SJSA1 (cell line): ENCODE results near the gene GNPTG. TPM values are rescaled to one million over a fixed set of nuclear protein-coding genes. Genes with fewer than 3 reads are reported as not detected.

Experiments
- DNase-seq, 2 experiments: peaks; one replicate each; pipeline ENCODE4 v3.0.0-alpha.2; 2015 to 2020; ENCODE audit warnings: low spot score in 2 of 2, low read depth in 1 of 2
- H3K27ac ChIP-seq: fragments of 250-450 bp; sonication (Bioruptor Pico); 2 replicates; pipeline ENCODE4 v1.5.1; 2020; ENCODE audit warnings: mild to moderate bottlenecking, moderate library complexity
- H3K27me3 ChIP-seq: fragments of 250-450 bp; sonication (Bioruptor Pico); replicated peaks from 2 replicates; pipeline ENCODE4 v1.5.1; 2020; ENCODE audit warnings: mild to moderate bottlenecking, moderate library complexity
- H3K36me3 ChIP-seq: fragments of 250-450 bp; sonication (Bioruptor Pico); 2 replicates; pipeline ENCODE4 v1.5.1; 2020; ENCODE audit warnings: mild to moderate bottlenecking
- H3K4me1 ChIP-seq: fragments of 250-450 bp; sonication (Bioruptor Pico); replicated peaks from 2 replicates; pipeline ENCODE4 v1.6.1; 2021; ENCODE audit warnings: mild to moderate bottlenecking
- H3K4me3 ChIP-seq: fragments of 250-450 bp; sonication (Bioruptor Pico); 2 replicates; pipeline ENCODE4 v1.5.1; 2020; ENCODE audit warnings: mild to moderate bottlenecking
- H3K9me3 ChIP-seq: fragments of 250-450 bp; sonication (Bioruptor Pico); replicated peaks from 2 replicates; pipeline ENCODE4 v1.5.1; 2020; ENCODE audit warnings: mild to moderate bottlenecking
- total RNA-seq: library from RNA; depleted of rRNA; stranded (reverse); fragments of >200 nt; shearing (Covaris generic); gene quantifications from 2 replicates; pipeline ENCODE4 v1.2.3, GENCODE V29; 2014

Gene GNPTG
- total RNA-seq, 1 experiment from 2014 or later = 45.9 TPM

GRCh38 chr16:1371054-1371978 lies 19.6 kb downstream of the GNPTG start:
- Histone ChIP-seq H3K36me3 (peaks cover 22% of the 10 kb centered on the region), H3K9me3 (no peaks in the 10 kb centered on the region), H3K4me1 (no peaks in the 10 kb centered on the region), H3K27me3 (no peaks in the 10 kb centered on the region), H3K4me3 (no peak overlapping the region), H3K27ac (no peak overlapping the region)
- no peak for DNase-seq

GRCh38 chr16:1372292-1372950 lies 20.7 kb downstream of the GNPTG start:
- Histone ChIP-seq H3K36me3 (peaks cover 16% of the 10 kb centered on the region), H3K9me3 (no peaks in the 10 kb centered on the region), H3K4me1 (no peaks in the 10 kb centered on the region), H3K27ac (no peak overlapping the region), H3K4me3 (no peak overlapping the region), H3K27me3 (no peaks in the 10 kb centered on the region)
- DNase-seq = no peak

- no peak for DNase-seq
- H3K36me3 ChIP-seq = peaks cover 17% of the 10 kb centered on the region
- H3K27ac ChIP-seq = no peak overlapping the region
- H3K9me3 ChIP-seq = 0 out of 2 replicates have a peak, but pooled peaks cover under 1% of the 10 kb centered on the region
- no peak overlapping the region for H3K4me3 ChIP-seq
- peaks cover 14% of the 10 kb centered on the region for H3K4me1 ChIP-seq
- H3K27me3 ChIP-seq = no peaks in the 10 kb centered on the region
Measured at GRCh38 chr16:1374418-1375297, 22.9 kb downstream of the GNPTG start.

- Histone ChIP-seq H3K4me1 (peaks cover 14% of the 10 kb centered on the region), H3K27ac (no peak overlapping the region), H3K9me3 (0 out of 2 replicates have a peak, but pooled peaks cover 3% of the 10 kb centered on the region), H3K4me3 (no peak overlapping the region), H3K27me3 (no peaks in the 10 kb centered on the region), H3K36me3 (peaks cover 12% of the 10 kb centered on the region)
- no peak for DNase-seq
Measured at GRCh38 chr16:1375298-1375640, 23.5 kb downstream of the GNPTG start.

- H3K4me1 ChIP-seq = peaks cover 14% of the 10 kb centered on the region
- H3K36me3 ChIP-seq = peaks cover 10% of the 10 kb centered on the region
- 0 out of 2 replicates have a peak, but pooled peaks cover 3% of the 10 kb centered on the region for H3K9me3 ChIP-seq
- H3K27ac ChIP-seq = no peak overlapping the region
- H3K4me3 ChIP-seq = no peak overlapping the region
- DNase-seq = no peak
- no peaks in the 10 kb centered on the region for H3K27me3 ChIP-seq
Measured at GRCh38 chr16:1375741-1376410, 24.1 kb downstream of the GNPTG start.

- Histone ChIP-seq H3K27me3 (no peaks in the 10 kb centered on the region), H3K36me3 (peaks cover 10% of the 10 kb centered on the region), H3K4me1 (peaks cover 14% of the 10 kb centered on the region), H3K9me3 (0 out of 2 replicates have a peak, but pooled peaks cover 3% of the 10 kb centered on the region), H3K27ac (no peak overlapping the region), H3K4me3 (no peak overlapping the region)
- no peak for DNase-seq
Measured at GRCh38 chr16:1377406-1378010, 25.8 kb downstream of the GNPTG start.

GRCh38 chr16:1378087-1378803 lies 26.5 kb downstream of the GNPTG start:
- peak overlapping the region; percentile 98 for H3K27ac ChIP-seq
- H3K36me3 ChIP-seq = peaks cover 10% of the 10 kb centered on the region
- DNase-seq = no peak
- H3K4me3 ChIP-seq = peak overlapping the region; percentile 93
- 0 out of 2 replicates have a peak, but pooled peaks cover 3% of the 10 kb centered on the region for H3K9me3 ChIP-seq
- H3K27me3 ChIP-seq = no peaks in the 10 kb centered on the region
- H3K4me1 ChIP-seq = peaks cover 14% of the 10 kb centered on the region

GRCh38 chr16:1378804-1379303 lies 27.1 kb downstream of the GNPTG start:
- H3K4me3 ChIP-seq = peak overlapping the region; percentile 93
- peaks cover 10% of the 10 kb centered on the region for H3K36me3 ChIP-seq
- peaks cover 14% of the 10 kb centered on the region for H3K4me1 ChIP-seq
- peak overlapping the region; percentile 98 for H3K27ac ChIP-seq
- no peaks in the 10 kb centered on the region for H3K27me3 ChIP-seq
- peak in 1 of 2 experiments; percentile 90 for DNase-seq
- 0 out of 2 replicates have a peak, but pooled peaks cover 3% of the 10 kb centered on the region for H3K9me3 ChIP-seq

GRCh38 chr16:1379304-1380076 lies 27.8 kb downstream of the GNPTG start:
- peak in 1 of 2 experiments; percentile 67 for DNase-seq
- Histone ChIP-seq H3K36me3 (peaks cover 10% of the 10 kb centered on the region), H3K9me3 (0 out of 2 replicates have a peak, but pooled peaks cover 3% of the 10 kb centered on the region)

GRCh38 chr16:1380195-1380594 lies 28.5 kb downstream of the GNPTG start:
- no peak for DNase-seq

More at GRCh38 chr16:1379304-1380076, 27.8 kb downstream of the GNPTG start:
- Histone ChIP-seq H3K27me3 (no peaks in the 10 kb centered on the region), H3K4me3 (peak overlapping the region; percentile 93), H3K27ac (peak overlapping the region; percentile 98), H3K4me1 (peaks cover 14% of the 10 kb centered on the region)

GRCh38 chr16:1381612-1382406 lies 30.1 kb downstream of the GNPTG start:
- DNase-seq = no peak
- Histone ChIP-seq H3K36me3 (peaks cover 10% of the 10 kb centered on the region), H3K4me1 (peaks cover 14% of the 10 kb centered on the region), H3K27me3 (no peaks in the 10 kb centered on the region), H3K27ac (no peak overlapping the region), H3K9me3 (0 out of 2 replicates have a peak, but pooled peaks cover 3% of the 10 kb centered on the region), H3K4me3 (no peak overlapping the region)

More at GRCh38 chr16:1380195-1380594, 28.5 kb downstream of the GNPTG start:
- Histone ChIP-seq H3K4me1 (peaks cover 14% of the 10 kb centered on the region), H3K27me3 (no peaks in the 10 kb centered on the region), H3K9me3 (0 out of 2 replicates have a peak, but pooled peaks cover 3% of the 10 kb centered on the region), H3K36me3 (peaks cover 10% of the 10 kb centered on the region), H3K4me3 (no peak overlapping the region), H3K27ac (no peak overlapping the region)
